Anterior cingulate cortex (tissue), 58 donors: Measurements from ENCODE around the gene SLC25A24.
"Not testable (repeated sequence)": the region's sequence is repeated elsewhere in the genome, so short reads cannot be mapped to it uniquely, and the experiment has no call there.

Experiments used
- DNase-seq, 58 donors: peaks; one replicate each; lab custom pipeline; 2025; lab: John Stamatoyannopoulos, UW

SLC25A24 gene

GRCh38 chr1:108199781-108200686 lies at the start of gene SLC25A24:
SLC25A24 (minus strand) TSS chr1:108200343; CDS start chr1:108200138, 205 bp downstream.
- peak in 55 of 58 donors; percentile 3 to 81 (median 51) for DNase-seq

- DNase-seq, result not testable (repeated sequence)
Observed at GRCh38 chr1:108243976-108244375, 43.8 kb upstream of the SLC25A24 start, which contains the start of gene NBPF4. NBPF4 (minus strand) TSS chr1:108244076; CDS start chr1:108243761, 315 bp downstream.

GRCh38 chr1:108239426-108239825 lies 39.3 kb upstream of the SLC25A24 start:
- not testable (repeated sequence) for DNase-seq

- DNase-seq, result not testable (repeated sequence)
Observed at GRCh38 chr1:108235308-108235707, 35.2 kb upstream of the SLC25A24 start.

- not testable (repeated sequence) for DNase-seq
Observed at GRCh38 chr1:108232183-108232582, 32.0 kb upstream of the SLC25A24 start.

GRCh38 chr1:108229976-108230375 lies 29.8 kb upstream of the SLC25A24 start:
- not testable (repeated sequence) for DNase-seq

- not testable (repeated sequence) for DNase-seq
Observed at GRCh38 chr1:108227772-108228171, 27.6 kb upstream of the SLC25A24 start.

GRCh38 chr1:108226855-108227254 lies 26.7 kb upstream of the SLC25A24 start:
- DNase-seq, result not testable (repeated sequence)

- DNase-seq, result not testable (repeated sequence)
Observed at GRCh38 chr1:108223226-108223625, 23.1 kb upstream of the SLC25A24 start.

GRCh38 chr1:108217515-108218174 lies 17.5 kb upstream of the SLC25A24 start:
- not testable (repeated sequence) for DNase-seq

- DNase-seq, result not testable (repeated sequence)
Observed at GRCh38 chr1:108217007-108217406, 16.9 kb upstream of the SLC25A24 start.

GRCh38 chr1:108216028-108216890 lies 16.1 kb upstream of the SLC25A24 start:
- not testable (repeated sequence) for DNase-seq

- DNase-seq, result peak in 1 of 58 donors; percentile 10
Observed at GRCh38 chr1:108214641-108215465, 14.7 kb upstream of the SLC25A24 start.

GRCh38 chr1:108211014-108211413 lies 10.9 kb upstream of the SLC25A24 start:
- DNase-seq, result no peak

- no peak for DNase-seq
Observed at GRCh38 chr1:108209456-108210108, 9.4 kb upstream of the SLC25A24 start.

GRCh38 chr1:108208724-108209446 lies 8.7 kb upstream of the SLC25A24 start:
- no peak for DNase-seq

- not testable (repeated sequence) for DNase-seq
Observed at GRCh38 chr1:108203582-108203981, 3.4 kb upstream of the SLC25A24 start.

GRCh38 chr1:108201687-108202086 lies 1.5 kb upstream of the SLC25A24 start:
- no peak for DNase-seq
